DMS53 treated with DMSO at 0.1 percent for 48 hours (cell line): ENCODE data around the gene ABCC5.

Experiments used
- DNase-seq: peaks from one replicate; lab custom pipeline; 2025; ENCODE audit not compliant: unreplicated experiment; lab: John Stamatoyannopoulos, UW

Gene ABCC5

GRCh38 chr3:183930086-183930485 is 87.6 kb downstream of the ABCC5 start:
- DNase-seq, result no peak

GRCh38 chr3:183927059-183927458 is 90.6 kb downstream of the ABCC5 start:
- DNase-seq, result no peak

- no peak for DNase-seq
Observed at GRCh38 chr3:183924956-183925355, 92.7 kb downstream of the ABCC5 start.

- no peak for DNase-seq
Observed at GRCh38 chr3:183924543-183924942, 93.1 kb downstream of the ABCC5 start.

- DNase-seq, result no peak
Observed at GRCh38 chr3:183922421-183922820, 95.3 kb downstream of the ABCC5 start.

DNA sequence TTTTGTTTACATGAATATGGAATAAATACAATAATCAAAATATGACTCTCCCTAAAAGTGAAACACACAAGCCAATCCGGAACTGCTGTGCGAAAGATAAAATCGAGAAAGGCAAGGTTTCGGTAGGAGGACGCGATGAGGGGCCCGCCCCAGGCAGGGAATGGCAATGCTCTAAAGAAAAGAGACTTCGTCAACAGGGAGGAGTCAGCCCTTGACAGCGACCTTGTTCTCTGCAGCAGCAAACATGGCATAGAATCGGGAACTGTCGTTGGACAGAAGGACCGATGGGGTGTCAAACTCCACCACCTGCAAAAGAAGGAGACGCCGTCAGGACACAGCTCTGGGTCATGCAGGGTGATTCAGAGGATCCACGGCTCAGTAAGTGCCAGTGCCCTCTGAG is 96.6 kb downstream of the ABCC5 start:
- no peak for DNase-seq

DNA sequence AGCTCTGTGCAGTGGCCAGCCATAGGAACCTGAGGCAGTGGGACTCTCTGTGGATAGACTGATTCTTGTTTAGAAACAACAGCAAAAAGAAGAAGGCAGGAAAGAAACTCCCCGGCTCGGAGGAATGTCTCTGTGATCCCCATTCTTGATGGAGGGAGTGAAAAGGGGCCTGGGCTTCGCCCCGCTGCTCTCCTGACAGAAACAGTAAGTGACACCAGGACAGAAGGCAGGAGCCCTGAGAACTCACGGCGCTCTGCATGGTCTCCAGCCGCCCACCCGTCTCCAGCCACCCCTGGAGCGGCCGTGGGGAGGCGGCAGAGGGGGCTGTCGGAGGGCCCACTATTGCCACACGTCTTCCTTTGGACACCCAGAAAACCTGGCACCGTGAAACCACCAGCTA is 97.3 kb downstream of the ABCC5 start:
- no peak for DNase-seq

- no peak for DNase-seq
Observed at GRCh38 chr3:183918178-183918577, 99.5 kb downstream of the ABCC5 start.

DNA sequence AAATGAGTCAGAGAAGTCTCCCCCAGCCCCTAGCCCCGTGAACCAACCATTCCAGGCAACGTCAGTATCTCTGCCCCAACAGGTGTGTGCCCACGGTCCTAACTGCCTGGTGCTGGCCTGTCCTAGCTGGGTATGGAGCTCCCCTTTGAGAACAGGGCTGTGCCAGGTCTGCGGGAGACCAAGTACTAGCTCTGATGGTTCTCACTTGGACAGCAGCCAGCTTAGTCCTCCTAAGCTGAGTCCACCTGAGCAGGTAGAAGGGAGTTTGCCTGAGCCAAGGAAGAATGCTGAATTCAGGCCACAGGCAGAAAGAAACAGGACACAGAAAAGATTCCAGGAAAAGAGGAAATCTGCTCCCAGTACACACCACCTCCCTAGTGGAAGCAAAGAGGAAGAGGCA is 99.9 kb downstream of the ABCC5 start:
- no peak for DNase-seq

- no peak for DNase-seq
Observed at GRCh38 chr3:183914856-183915255, 102.8 kb downstream of the ABCC5 start.

DNA sequence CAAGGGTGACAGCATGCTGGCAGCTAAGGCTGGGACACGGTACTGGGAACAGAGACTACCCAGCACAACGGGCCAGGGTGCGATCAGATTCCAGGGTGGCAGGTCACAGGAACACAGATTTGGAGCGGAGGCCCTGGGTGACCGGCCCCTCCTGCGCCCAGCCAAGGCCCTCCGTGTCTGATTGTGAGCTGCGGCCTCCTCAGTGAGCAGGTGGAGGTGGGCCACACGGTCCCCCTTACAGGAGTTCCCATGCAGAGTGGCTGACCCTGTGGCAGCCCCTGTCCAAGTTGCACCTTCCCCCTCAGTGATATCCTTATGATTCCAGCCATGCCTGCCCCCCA is 104.1 kb downstream of the ABCC5 start:
- DNase-seq, result no peak

DNA sequence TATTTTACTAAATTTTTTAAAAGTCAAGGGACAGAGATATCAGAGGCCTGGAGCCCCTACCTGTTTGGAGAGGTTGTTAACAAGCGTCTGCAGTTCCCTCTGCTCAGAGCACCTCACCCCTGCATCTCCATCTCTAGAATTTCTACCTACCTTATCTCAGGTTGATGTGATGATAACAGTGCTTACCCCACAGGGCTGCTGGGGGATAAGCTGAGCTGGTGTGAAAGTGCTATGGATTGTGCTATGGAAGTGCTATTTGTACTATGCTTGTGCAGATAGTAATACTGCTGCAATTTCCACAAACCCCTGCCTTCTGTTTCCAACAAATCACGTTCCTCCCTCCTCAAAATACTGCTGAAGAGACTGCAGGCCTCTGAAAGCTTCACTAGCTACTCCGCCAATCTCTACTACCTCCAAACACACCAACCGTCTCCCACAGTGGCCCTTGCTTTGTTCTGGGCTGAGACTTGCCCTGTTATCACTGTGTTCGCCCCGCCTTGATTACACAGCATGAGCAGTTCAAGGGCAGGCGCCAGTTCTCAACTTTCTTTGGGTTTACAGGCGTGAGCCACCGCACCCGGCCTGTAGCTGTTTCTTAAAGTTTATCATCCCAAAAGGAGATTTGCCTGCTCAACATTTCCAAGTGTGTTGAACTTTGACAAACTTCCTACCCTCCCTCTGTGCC is 104.6 kb downstream of the ABCC5 start:
- DNase-seq, result no peak

DNA sequence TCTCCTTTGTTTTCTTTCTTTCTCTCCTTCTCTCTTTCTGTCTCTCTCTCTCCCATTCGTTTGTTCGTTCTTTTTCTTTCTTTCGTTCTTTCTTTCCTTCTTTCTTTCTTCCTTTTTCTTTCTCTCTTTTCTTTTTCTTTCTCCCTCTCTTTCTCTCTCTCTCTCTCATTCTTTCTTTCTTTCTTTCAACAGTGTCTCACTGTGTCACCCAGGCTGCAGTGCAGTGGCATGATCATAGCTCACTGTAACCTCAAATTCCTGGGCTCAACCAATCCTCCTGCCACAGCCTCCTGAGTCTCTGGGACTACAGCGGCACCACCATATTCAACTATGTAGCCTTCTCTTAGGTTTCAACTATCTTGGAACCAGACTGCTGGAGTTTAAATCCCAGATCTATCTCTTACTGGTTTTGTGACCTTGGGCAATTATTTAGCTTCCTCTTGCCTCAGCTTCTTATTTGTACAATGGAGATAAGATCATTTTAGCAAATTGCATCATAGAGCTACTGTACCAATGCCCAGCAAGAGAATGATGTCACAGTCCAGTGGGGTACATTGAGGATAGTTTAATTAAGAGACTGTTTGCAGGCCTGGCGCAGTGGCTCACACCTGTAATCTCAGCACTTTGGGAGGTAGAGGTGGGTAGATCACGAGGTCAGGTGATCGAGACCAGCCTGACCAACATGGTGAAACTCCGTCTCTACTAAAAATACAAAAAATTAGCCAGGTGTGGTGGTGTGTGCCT is 105.7 kb downstream of the ABCC5 start:
- DNase-seq, result no peak

- DNase-seq, result no peak
Observed at GRCh38 chr3:183911087-183911486, 106.6 kb downstream of the ABCC5 start.

- DNase-seq, result no peak
Observed at GRCh38 chr3:183909030-183909600, 108.6 kb downstream of the ABCC5 start.

- no peak for DNase-seq
Observed at GRCh38 chr3:183907911-183908331, 109.8 kb downstream of the ABCC5 start.

DNA sequence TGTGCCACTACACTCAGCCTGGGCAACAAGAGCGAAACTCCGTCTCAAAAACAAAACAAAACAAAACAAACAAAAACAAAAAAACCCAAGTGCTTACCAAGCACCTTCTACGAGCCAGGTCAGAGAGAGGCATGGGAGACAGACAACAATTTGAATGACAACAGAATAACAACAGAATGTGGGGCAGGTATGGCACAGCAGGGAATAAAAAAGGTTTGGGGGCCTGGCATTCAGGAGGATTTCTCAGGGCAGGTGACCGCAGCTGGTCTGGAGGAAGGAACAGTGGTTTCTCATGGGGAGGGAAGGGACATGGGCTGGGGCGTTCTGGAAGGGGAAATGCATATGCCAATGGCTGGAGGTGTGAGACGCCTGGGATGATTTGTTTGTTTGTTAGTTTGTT is 110.5 kb downstream of the ABCC5 start:
- no peak for DNase-seq

GRCh38 chr3:183906234-183906921 is 111.3 kb downstream of the ABCC5 start:
- no peak for DNase-seq

- no peak for DNase-seq
Observed at GRCh38 chr3:183904833-183905780, 112.6 kb downstream of the ABCC5 start.

- no peak for DNase-seq
Observed at GRCh38 chr3:183898028-183898431, 119.7 kb downstream of the ABCC5 start.

DNA sequence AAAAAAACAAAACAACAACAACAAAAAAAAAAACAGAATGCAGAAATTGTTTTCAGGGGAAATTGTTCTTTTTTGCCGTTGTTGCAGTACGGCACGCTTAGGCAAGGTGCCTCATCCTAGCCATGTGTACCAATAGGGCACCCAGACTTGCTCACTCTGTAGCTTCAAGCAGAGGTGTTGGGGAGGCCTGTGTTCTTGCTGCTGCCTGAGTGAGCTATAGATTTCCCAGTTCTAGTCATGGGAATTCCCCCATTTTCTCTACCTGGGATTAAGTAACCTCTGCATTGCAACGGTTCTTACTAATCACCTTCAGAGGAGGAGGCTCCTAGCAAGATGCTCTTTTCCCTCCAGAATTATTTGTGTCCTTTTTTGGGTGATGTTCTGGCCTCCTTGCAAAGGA is 120.1 kb downstream of the ABCC5 start:
- DNase-seq, result no peak
